Measurements from ENCODE around the gene ISLR2.

ISLR2 gene

GRCh38 chr15:74175271-74176191 lies 45.1 kb downstream of the ISLR2 start:
- Histone ChIP-seq H3K9me3 (ENCODE audit: insufficient read depth, low read depth, low read length) (peaks cover 2% of the 10 kb centered on the region), H2BK120ac (ENCODE audit: insufficient read depth, low read length, poor library complexity) (no peak overlapping the region), H2BK5ac (ENCODE audit: low read depth, low read length, poor library complexity) (no peak overlapping the region), H3K79me1 (ENCODE audit: low read length) (no peaks in the 10 kb centered on the region), H3K14ac (ENCODE audit: low read length) (no peak overlapping the region), H3K4me3 (ENCODE audit: low read depth, low read length) (no peak overlapping the region), H3K27ac (ENCODE audit: low read depth, low read length) (no peak overlapping the region), H4K8ac (ENCODE audit: low read depth, low read length) (no peak overlapping the region), H4K91ac (ENCODE audit: low read depth, low read length) (no peak overlapping the region), H3K4me1 (ENCODE audit: control insufficient read depth in 1 of 2, insufficient read depth in 2 of 2, low read length in 2 of 2) (no peaks in the 10 kb centered on the region), H2AK5ac (ENCODE audit: low read length) (no peak overlapping the region), H3K79me2 (ENCODE audit: control insufficient read depth, insufficient read depth, low read length, poor library complexity) (no peaks in the 10 kb centered on the region), H3K36me3 (ENCODE audit: control insufficient read depth in 1 of 2, insufficient read depth in 2 of 2, low read length in 2 of 2) (no peaks in the 10 kb centered on the region), H3K18ac (ENCODE audit: low read length) (no peak overlapping the region), H3K23ac (ENCODE audit: low read length) (no peak overlapping the region), H3K4ac (ENCODE audit: low read depth, low read length) (no peak overlapping the region), H3K4me2 (ENCODE audit: low read length) (no peak overlapping the region), H3K9ac (ENCODE audit: low read length) (no peak overlapping the region), H2AFZ (ENCODE audit: insufficient read depth, low read length, poor library complexity) (no peak overlapping the region), H3K27me3 (ENCODE audit: insufficient read depth, low read length) (no peaks in the 10 kb centered on the region), H4K12ac (ENCODE audit: low read depth, low read length) (no peak overlapping the region), H2BK12ac (ENCODE audit: low read length) (no peak overlapping the region)
- no CpG with 5 or more reads among the region's 45 CpGs for WGBS (ENCODE audit: extremely low coverage, insufficient coverage, insufficient read length)
- no peak for DNase-seq

DNA sequence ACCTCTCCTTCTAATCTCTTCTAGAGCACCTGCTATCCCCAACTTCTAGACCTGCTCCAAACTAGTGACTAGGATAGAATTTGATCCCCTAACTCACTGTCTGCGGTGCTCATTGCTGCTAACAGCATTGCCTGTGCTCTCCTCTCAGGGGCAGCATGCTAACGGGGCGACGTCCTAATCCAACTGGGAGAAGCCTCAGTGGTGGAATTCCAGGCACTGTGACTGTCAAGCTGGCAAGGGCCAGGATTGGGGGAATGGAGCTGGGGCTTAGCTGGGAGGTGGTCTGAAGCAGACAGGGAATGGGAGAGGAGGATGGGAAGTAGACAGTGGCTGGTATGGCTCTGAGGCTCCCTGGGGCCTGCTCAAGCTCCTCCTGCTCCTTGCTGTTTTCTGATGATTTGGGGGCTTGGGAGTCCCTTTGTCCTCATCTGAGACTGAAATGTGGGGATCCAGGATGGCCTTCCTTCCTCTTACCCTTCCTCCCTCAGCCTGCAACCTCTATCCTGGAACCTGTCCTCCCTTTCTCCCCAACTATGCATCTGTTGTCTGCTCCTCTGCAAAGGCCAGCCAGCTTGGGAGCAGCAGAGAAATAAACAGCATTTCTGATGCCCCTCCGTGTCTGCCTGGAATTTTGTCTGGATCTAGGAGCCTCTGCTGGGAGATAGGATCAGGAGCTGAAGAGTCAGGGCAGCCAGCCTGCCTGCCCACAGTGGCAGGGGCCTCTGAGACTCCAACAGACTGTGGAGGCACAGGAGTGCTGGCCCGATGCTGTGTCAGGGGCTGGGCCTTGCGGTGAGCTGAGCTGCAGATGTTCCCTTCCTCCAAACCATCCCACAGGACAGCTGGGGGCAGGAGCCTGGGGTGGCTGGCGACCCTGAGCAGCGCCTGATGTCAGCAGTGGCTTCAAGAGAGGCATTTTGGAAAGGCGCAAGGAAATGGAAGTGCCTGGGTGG lies 46.2 kb downstream of the ISLR2 start:
- Histone ChIP-seq H3K9me3 (ENCODE audit: insufficient read depth, low read depth, low read length) (peaks cover 2% of the 10 kb centered on the region), H2AK5ac (ENCODE audit: low read length) (no peak overlapping the region), H3K4me1 (ENCODE audit: control insufficient read depth in 1 of 2, insufficient read depth in 2 of 2, low read length in 2 of 2) (no peaks in the 10 kb centered on the region), H3K36me3 (ENCODE audit: control insufficient read depth in 1 of 2, insufficient read depth in 2 of 2, low read length in 2 of 2) (no peaks in the 10 kb centered on the region), H3K79me2 (ENCODE audit: control insufficient read depth, insufficient read depth, low read length, poor library complexity) (no peaks in the 10 kb centered on the region), H3K23ac (ENCODE audit: low read length) (no peak overlapping the region), H3K4me2 (ENCODE audit: low read length) (no peak overlapping the region), H2BK120ac (ENCODE audit: insufficient read depth, low read length, poor library complexity) (no peak overlapping the region), H2BK12ac (ENCODE audit: low read length) (no peak overlapping the region), H3K27ac (ENCODE audit: low read depth, low read length) (no peak overlapping the region), H3K4me3 (ENCODE audit: low read depth, low read length) (no peak overlapping the region), H3K18ac (ENCODE audit: low read length) (no peak overlapping the region), H2BK5ac (ENCODE audit: low read depth, low read length, poor library complexity) (no peak overlapping the region), H2AFZ (ENCODE audit: insufficient read depth, low read length, poor library complexity) (no peak overlapping the region), H3K27me3 (ENCODE audit: insufficient read depth, low read length) (no peaks in the 10 kb centered on the region), H4K8ac (ENCODE audit: low read depth, low read length) (no peak overlapping the region), H3K9ac (ENCODE audit: low read length) (no peak overlapping the region), H3K4ac (ENCODE audit: low read depth, low read length) (no peak overlapping the region), H3K14ac (ENCODE audit: low read length) (no peak overlapping the region), H4K91ac (ENCODE audit: low read depth, low read length) (no peak overlapping the region), H4K12ac (ENCODE audit: low read depth, low read length) (no peak overlapping the region), H3K79me1 (ENCODE audit: low read length) (no peaks in the 10 kb centered on the region)
- DNase-seq, result no peak
- WGBS (ENCODE audit: extremely low coverage, insufficient coverage, insufficient read length), result no CpG with 5 or more reads among the region's 10 CpGs

DNA sequence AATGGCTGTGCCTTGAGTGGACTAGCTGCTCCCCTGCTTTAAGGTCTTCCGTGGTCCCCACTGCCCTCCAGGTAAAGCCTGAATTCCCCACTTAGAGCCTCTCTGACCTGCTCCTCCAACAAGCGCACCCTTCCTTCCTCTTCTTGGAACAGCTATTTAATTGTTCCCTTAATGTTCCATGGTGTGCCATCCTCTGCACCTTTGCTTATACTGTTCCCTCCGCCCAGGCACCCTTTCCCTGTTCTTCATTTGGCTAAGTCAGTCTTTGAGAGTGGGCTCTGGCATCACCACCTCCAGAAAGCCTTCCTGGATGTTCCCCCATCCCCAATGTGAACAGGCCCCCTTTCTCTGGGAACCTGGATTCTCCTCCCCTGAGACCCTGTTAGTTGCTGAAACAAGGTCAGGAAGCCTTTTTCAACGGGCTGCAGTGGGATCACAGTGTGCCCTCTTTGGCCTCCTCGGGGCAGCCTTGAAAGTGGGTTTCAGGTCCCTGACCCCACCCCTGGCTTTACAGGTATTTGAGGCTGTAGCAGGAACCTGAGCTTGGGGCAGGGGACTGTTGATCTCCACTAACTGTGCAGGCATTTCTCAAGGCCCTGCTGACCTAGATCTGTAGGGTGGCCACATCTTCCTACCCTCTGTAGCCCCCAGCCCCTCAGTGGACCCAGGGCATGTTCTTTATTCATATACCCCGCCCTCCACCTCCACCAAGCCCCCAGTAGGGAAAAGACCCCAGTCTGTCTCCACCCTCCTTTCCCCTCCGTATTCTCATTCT lies 48.1 kb downstream of the ISLR2 start:
- no peak for DNase-seq
- no peak overlapping the region for H4K12ac ChIP-seq (ENCODE audit: low read depth, low read length)
- no peak overlapping the region for H2AFZ ChIP-seq (ENCODE audit: insufficient read depth, low read length, poor library complexity)
- H3K79me1 ChIP-seq (ENCODE audit: low read length), result no peaks in the 10 kb centered on the region
- no peak overlapping the region for H3K4me2 ChIP-seq (ENCODE audit: low read length)
- no peak overlapping the region for H3K27ac ChIP-seq (ENCODE audit: low read depth, low read length)
- H3K4ac ChIP-seq (ENCODE audit: low read depth, low read length), result no peak overlapping the region
- H3K14ac ChIP-seq (ENCODE audit: low read length), result no peak overlapping the region
- H4K8ac ChIP-seq (ENCODE audit: low read depth, low read length), result no peak overlapping the region
- H3K4me3 ChIP-seq (ENCODE audit: low read depth, low read length), result no peak overlapping the region
- H3K9me3 ChIP-seq (ENCODE audit: insufficient read depth, low read depth, low read length), result peaks cover 2% of the 10 kb centered on the region
- H2AK5ac ChIP-seq (ENCODE audit: low read length), result no peak overlapping the region
- no peak overlapping the region for H3K9ac ChIP-seq (ENCODE audit: low read length)
- no peaks in the 10 kb centered on the region for H3K79me2 ChIP-seq (ENCODE audit: control insufficient read depth, insufficient read depth, low read length, poor library complexity)
- no peak overlapping the region for H2BK12ac ChIP-seq (ENCODE audit: low read length)
- H3K23ac ChIP-seq (ENCODE audit: low read length), result no peak overlapping the region
- no peaks in the 10 kb centered on the region for H3K27me3 ChIP-seq (ENCODE audit: insufficient read depth, low read length)
- H3K18ac ChIP-seq (ENCODE audit: low read length), result no peak overlapping the region
- no CpG with 5 or more reads among the region's 7 CpGs for WGBS (ENCODE audit: extremely low coverage, insufficient coverage, insufficient read length)
- H4K91ac ChIP-seq (ENCODE audit: low read depth, low read length), result no peak overlapping the region
- no peaks in the 10 kb centered on the region for H3K4me1 ChIP-seq (ENCODE audit: control insufficient read depth in 1 of 2, insufficient read depth in 2 of 2, low read length in 2 of 2)
- H2BK120ac ChIP-seq (ENCODE audit: insufficient read depth, low read length, poor library complexity), result no peak overlapping the region
- no peaks in the 10 kb centered on the region for H3K36me3 ChIP-seq (ENCODE audit: control insufficient read depth in 1 of 2, insufficient read depth in 2 of 2, low read length in 2 of 2)
- H2BK5ac ChIP-seq (ENCODE audit: low read depth, low read length, poor library complexity), result no peak overlapping the region
